K562 (cell line): ENCODE results near the gene KLHL29. TPM values are rescaled to one million over a fixed set of nuclear protein-coding genes. Genes with fewer than 3 reads are reported as not detected.

ENCODE experiments used
- ATAC-seq: fragments of 200-7000 bp; cut with Tn5 transposase; 3 replicates; pipeline ENCODE4 v1.9.1; 2020; ENCODE audit warnings: moderate library complexity
- BruUV-seq: library from RNA; stranded (reverse); fragments of 400-500 nt; replicated peaks from 2 replicates; lab custom pipeline; 2021; lab: Mats Ljungman, UMichigan
- CTCF ChIA-PET: fragments of 300-600 bp; formaldehyde crosslinking; extraction: SDS; loops from one replicate; lab custom pipeline; 2021; ENCODE audit warnings: low intra/inter-chr PET ratio; lab: Yijun Ruan, JAX
- POLR2A ChIA-PET: fragments of 300-600, 350-650 bp; sonication (Branson Sonifier 250); formaldehyde crosslinking; extraction: SDS; loops from one replicate; lab custom pipeline; 2021; ENCODE audit warnings: antibody characterized with exemption, inconsistent platforms; lab: Yijun Ruan, JAX
- DNase-seq, 4 experiments: peaks; one replicate each; pipeline versions ENCODE4 v3.0.0 to v3.0.0-alpha.2; 2011 to 2018; ENCODE audit warnings: low spot score in 3 of 4, mixed read lengths in 3 of 4; ENCODE audit errors: extremely low read depth in 1 of 4
- FAIRE-seq: peaks from 2 replicates; lab custom pipeline; 2011; peaks lifted over from hg19 to GRCh38; lab: Jason Lieb, UNC
- H2AFZ ChIP-seq: 2 replicates; pipeline ENCODE4 v1.6.0; 2011; ENCODE audit warnings: low read depth, low read length, control low read depth, inconsistent platforms
- H3K27ac ChIP-seq: fragments of 200-600 bp; 3 replicates; pipeline ENCODE4 v1.8.0; 2011; ENCODE audit warnings: low read depth, mild to moderate bottlenecking, control low read depth, inconsistent platforms, low read length, moderate library complexity, mixed read lengths; ENCODE audit errors: extremely low read depth
- H3K27me3 ChIP-seq, 2 experiments: fragments of 300-600 bp in 1 of 2; 2 replicates in 1 of 2; 3 replicates in 1 of 2; pipeline versions ENCODE4 v1.6.0 to v1.8.0; 2011; ENCODE audit warnings: inconsistent platforms in 2 of 2, low read length in 2 of 2, mild to moderate bottlenecking in 1 of 2, mixed read lengths in 1 of 2, moderate library complexity in 1 of 2; ENCODE audit not compliant: control insufficient read depth in 2 of 2, insufficient read depth in 2 of 2
- H3K36me3 ChIP-seq: fragments of 300-600 bp; 3 replicates; pipeline ENCODE4 v1.8.0; 2011; ENCODE audit warnings: mild to moderate bottlenecking, low read length, inconsistent platforms; ENCODE audit not compliant: control insufficient read depth, insufficient read depth
- H3K4me1 ChIP-seq, 2 experiments: fragments of 200-600 bp in 1 of 2; replicated peaks in 1 of 2; 2 replicates in 1 of 2; 3 replicates in 1 of 2; pipeline versions ENCODE4 v1.5.1 to v1.8.0; 2011; ENCODE audit warnings: inconsistent platforms in 2 of 2, low read length in 2 of 2, mild to moderate bottlenecking in 1 of 2, mixed read lengths in 1 of 2, moderate library complexity in 1 of 2; ENCODE audit not compliant: control insufficient read depth in 2 of 2, insufficient read depth in 2 of 2
- H3K4me2 ChIP-seq: 2 replicates; pipeline ENCODE4 v1.6.1; 2011; ENCODE audit warnings: low read length, control low read depth, inconsistent platforms, mixed read lengths; ENCODE audit not compliant: insufficient read depth
- H3K4me3 ChIP-seq: fragments of 200-600 bp; sonication (generic), shearing (Covaris generic); 2 replicates; pipeline ENCODE4 v1.5.1; 2016; ENCODE audit warnings: control low read depth, inconsistent platforms
- H3K79me2 ChIP-seq: fragments of 200-600 bp; 3 replicates; pipeline ENCODE4 v1.8.0; 2011; ENCODE audit warnings: low read length, inconsistent platforms; ENCODE audit not compliant: control insufficient read depth, insufficient read depth
- H3K9ac ChIP-seq, 2 experiments: 2 replicates each; pipeline versions ENCODE4 v1.6.0 to v1.6.1; 2011; ENCODE audit warnings: low read depth in 2 of 2, low read length in 2 of 2, control low read depth in 1 of 2, inconsistent platforms in 1 of 2, mild to moderate bottlenecking in 1 of 2, mixed read lengths in 1 of 2; ENCODE audit not compliant: insufficient read depth in 1 of 2
- H3K9me1 ChIP-seq: one replicate; pipeline ENCODE4 v1.6.0; 2011; ENCODE audit warnings: inconsistent platforms, mild to moderate bottlenecking, low read length, moderate library complexity; ENCODE audit not compliant: control insufficient read depth, insufficient read depth
- H3K9me3 ChIP-seq: replicated peaks from 2 replicates; pipeline ENCODE4 v1.5.1; 2011; ENCODE audit warnings: low read depth, low read length, inconsistent platforms; ENCODE audit not compliant: control insufficient read depth, insufficient read depth
- H4K20me1 ChIP-seq: replicated peaks from 2 replicates; pipeline ENCODE4 v1.6.1; 2011; ENCODE audit warnings: low read length, inconsistent platforms, mixed read lengths; ENCODE audit not compliant: control insufficient read depth, insufficient read depth
- GABPA ChIP-seq: fragments of 200-800 bp; sonication (Bioruptor generic); conservative IDR thresholded peaks from 2 replicates; pipeline ENCODE4 v1.6.1; 2016; ENCODE audit warnings: low read depth, missing genetic modification characterization, missing compliant biosample characterization
- KAT2B ChIP-seq: IDR thresholded peaks from one replicate; pipeline ENCODE4 v1.6.1; 2012; ENCODE audit warnings: low read depth, mild to moderate bottlenecking, control low read depth, inconsistent platforms, low read length, moderate library complexity
- MCM7 ChIP-seq, 2 experiments: fragments of 450-650 bp; IDR thresholded peaks; 2 replicates each; pipeline ENCODE4 v1.6.1; 2016 to 2018
- SIN3B ChIP-seq: fragments of 450-650 bp; IDR thresholded peaks from 2 replicates; pipeline ENCODE4 v1.6.1; 2017; ENCODE audit warnings: low read depth, mild to moderate bottlenecking, moderate library complexity
- TFAP4 ChIP-seq: sonication (generic); formaldehyde crosslinking; IDR thresholded peaks from 2 replicates; pipeline ENCODE4 v1.8.0; 2022; ENCODE audit warnings: missing genetic modification reagents, mild to moderate bottlenecking, moderate library complexity, borderline replicate concordance
- WGBS: fragments of 100-300 bp; shearing (Covaris generic); methylation state at CpG from one replicate; pipeline ENCODE4 v1.1.6; 2016; ENCODE audit warnings: low coverage, mixed read lengths; ENCODE audit not compliant: insufficient coverage; ENCODE audit errors: missing lambda C conversion rate; 5-methylcytosine and 5-hydroxymethylcytosine counted together
- in situ Hi-C: fragments of 300-500 bp; cut with MboI; formaldehyde crosslinking; loops from 4 replicates; pipeline ENCODE4 v1.15.0; 2018; ENCODE audit warnings: inconsistent platforms, mixed read lengths
- intact Hi-C: fragments of 100-400 bp; cut with micrococcal nuclease; formaldehyde crosslinking; loops from 2 replicates; pipeline ENCODE4 v1.14.2; 2022
- polyA plus RNA-seq, 8 experiments: library from polyadenylated mRNA; depleted of rRNA in 4 of 8; stranded (reverse) in 5 of 8; unstranded in 3 of 8; fragments of >200 nt; fragmentation: Nextera tagmentation in 2 of 8; fragmentation: Illumina TruSeq in 1 of 8; extraction: Ambion mirVana in 2 of 8; extraction: Trizol in 1 of 8; gene quantifications; 2 replicates each; pipeline versions ENCODE4 v1.2.1 to v1.2.3, GENCODE V29; 2011 to 2014; ENCODE audit warnings: inconsistent platforms in 1 of 8, missing spikeins in 1 of 8
- total RNA-seq, 7 experiments: library from RNA; depleted of rRNA in 6 of 7; stranded (reverse); fragments of >200 nt in 6 of 7; fragmentation: Illumina TruSeq in 2 of 7; extraction: Trizol in 2 of 7; gene quantifications; 2 replicates each; pipeline versions ENCODE4 v1.2.1 to v1.2.3, GENCODE V29; 2011 to 2021; ENCODE audit warnings: low replicate concordance in 1 of 7
- TF ChIP-seq, protein P1 (sequence below): sonication (generic); formaldehyde crosslinking; IDR thresholded peaks from 2 replicates; pipeline ENCODE4 v1.8.1; 2022; ENCODE audit warnings: missing genetic modification reagents
- TF ChIP-seq, protein P2 (sequence below): IDR thresholded peaks from 3 replicates; pipeline ENCODE4 v1.6.1; 2011; ENCODE audit warnings: borderline replicate concordance, mild to moderate bottlenecking, moderate library complexity; ENCODE audit not compliant: insufficient read length; ENCODE audit errors: extremely low read depth
- TF ChIP-seq, protein P3 (sequence below): sonication (generic); formaldehyde crosslinking; IDR thresholded peaks from 2 replicates; pipeline ENCODE4 v1.8.0; 2023; ENCODE audit warnings: mild to moderate bottlenecking, missing genetic modification reagents
- TF ChIP-seq, protein P4 (sequence below), 2 experiments: fragments of 450-650 bp in 1 of 2; sonication (generic) in 1 of 2; formaldehyde crosslinking in 1 of 2; IDR thresholded peaks in 1 of 2; conservative IDR thresholded peaks in 1 of 2; 2 replicates each; pipeline versions ENCODE4 v1.6.1 to v1.8.1; 2016 to 2023; ENCODE audit warnings: mild to moderate bottlenecking in 2 of 2, moderate library complexity in 2 of 2, inconsistent platforms in 1 of 2, missing genetic modification reagents in 1 of 2

Gene KLHL29
- total and polyA plus RNA-seq, 9 of the 15 experiments (the other 6 are each of a cell fraction or from before 2014, with no cell fraction given) = 0.03 to 0.31 (median 0.08) TPM; not detected in 1

DNA sequence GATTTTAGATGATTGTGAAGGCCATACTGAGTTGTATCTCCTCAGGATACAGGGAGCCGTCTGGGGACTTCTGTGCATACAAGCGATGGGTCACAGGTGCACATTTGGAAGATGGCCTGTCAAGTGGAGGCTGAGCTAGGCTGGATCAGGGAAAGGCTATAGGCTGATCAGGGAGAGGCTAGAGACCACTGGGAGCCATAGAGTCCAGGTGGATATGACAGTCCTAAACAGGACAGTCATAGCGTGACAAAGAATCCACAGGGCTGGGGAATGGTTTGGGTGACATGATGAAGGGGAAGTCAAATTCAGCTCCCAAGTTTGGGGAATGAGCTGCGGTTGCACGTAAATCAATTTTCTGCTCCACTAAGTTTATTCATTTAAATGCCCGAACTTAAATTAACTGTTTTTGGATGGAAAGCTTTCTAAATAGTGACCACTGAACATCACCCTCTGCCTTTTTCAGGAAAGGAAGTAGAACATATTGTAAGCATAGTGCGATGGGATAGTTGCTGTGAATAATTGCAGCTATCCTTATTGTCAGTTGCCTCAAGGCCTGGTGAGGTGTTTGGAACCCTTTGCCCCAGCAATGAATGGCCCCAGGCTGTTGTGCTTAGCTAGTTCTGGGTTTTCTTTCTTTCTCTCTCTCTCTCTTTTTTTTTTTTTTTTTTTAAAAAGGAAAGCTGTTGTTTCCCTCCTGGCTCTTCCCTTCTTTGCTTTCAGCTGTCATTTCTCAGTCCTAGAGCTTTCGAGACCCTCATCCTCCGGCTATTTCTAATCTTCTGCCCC lies 50.5 kb downstream of the KLHL29 start:
- ATAC-seq = no peak
- intact Hi-C loops = no loop called here
- TF ChIP-seq SIN3B (no peak), MCM7 (IDR thresholded peaks at IDR 0.05) (no peak), GABPA (tag) (no peak), KAT2B (no peak), TFAP4 (no peak)
- TF ChIP-seq, protein P1, sequence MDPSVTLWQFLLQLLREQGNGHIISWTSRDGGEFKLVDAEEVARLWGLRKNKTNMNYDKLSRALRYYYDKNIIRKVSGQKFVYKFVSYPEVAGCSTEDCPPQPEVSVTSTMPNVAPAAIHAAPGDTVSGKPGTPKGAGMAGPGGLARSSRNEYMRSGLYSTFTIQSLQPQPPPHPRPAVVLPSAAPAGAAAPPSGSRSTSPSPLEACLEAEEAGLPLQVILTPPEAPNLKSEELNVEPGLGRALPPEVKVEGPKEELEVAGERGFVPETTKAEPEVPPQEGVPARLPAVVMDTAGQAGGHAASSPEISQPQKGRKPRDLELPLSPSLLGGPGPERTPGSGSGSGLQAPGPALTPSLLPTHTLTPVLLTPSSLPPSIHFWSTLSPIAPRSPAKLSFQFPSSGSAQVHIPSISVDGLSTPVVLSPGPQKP (CRISPR knock-in tag) = no peak
- TF ChIP-seq, protein P2, sequence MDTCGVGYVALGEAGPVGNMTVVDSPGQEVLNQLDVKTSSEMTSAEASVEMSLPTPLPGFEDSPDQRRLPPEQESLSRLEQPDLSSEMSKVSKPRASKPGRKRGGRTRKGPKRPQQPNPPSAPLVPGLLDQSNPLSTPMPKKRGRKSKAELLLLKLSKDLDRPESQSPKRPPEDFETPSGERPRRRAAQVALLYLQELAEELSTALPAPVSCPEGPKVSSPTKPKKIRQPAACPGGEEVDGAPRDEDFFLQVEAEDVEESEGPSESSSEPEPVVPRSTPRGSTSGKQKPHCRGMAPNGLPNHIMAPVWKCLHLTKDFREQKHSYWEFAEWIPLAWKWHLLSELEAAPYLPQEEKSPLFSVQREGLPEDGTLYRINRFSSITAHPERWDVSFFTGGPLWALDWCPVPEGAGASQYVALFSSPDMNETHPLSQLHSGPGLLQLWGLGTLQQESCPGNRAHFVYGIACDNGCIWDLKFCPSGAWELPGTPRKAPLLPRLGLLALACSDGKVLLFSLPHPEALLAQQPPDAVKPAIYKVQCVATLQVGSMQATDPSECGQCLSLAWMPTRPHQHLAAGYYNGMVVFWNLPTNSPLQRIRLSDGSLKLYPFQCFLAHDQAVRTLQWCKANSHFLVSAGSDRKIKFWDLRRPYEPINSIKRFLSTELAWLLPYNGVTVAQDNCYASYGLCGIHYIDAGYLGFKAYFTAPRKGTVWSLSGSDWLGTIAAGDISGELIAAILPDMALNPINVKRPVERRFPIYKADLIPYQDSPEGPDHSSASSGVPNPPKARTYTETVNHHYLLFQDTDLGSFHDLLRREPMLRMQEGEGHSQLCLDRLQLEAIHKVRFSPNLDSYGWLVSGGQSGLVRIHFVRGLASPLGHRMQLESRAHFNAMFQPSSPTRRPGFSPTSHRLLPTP = no peak
- TF ChIP-seq, protein P3, sequence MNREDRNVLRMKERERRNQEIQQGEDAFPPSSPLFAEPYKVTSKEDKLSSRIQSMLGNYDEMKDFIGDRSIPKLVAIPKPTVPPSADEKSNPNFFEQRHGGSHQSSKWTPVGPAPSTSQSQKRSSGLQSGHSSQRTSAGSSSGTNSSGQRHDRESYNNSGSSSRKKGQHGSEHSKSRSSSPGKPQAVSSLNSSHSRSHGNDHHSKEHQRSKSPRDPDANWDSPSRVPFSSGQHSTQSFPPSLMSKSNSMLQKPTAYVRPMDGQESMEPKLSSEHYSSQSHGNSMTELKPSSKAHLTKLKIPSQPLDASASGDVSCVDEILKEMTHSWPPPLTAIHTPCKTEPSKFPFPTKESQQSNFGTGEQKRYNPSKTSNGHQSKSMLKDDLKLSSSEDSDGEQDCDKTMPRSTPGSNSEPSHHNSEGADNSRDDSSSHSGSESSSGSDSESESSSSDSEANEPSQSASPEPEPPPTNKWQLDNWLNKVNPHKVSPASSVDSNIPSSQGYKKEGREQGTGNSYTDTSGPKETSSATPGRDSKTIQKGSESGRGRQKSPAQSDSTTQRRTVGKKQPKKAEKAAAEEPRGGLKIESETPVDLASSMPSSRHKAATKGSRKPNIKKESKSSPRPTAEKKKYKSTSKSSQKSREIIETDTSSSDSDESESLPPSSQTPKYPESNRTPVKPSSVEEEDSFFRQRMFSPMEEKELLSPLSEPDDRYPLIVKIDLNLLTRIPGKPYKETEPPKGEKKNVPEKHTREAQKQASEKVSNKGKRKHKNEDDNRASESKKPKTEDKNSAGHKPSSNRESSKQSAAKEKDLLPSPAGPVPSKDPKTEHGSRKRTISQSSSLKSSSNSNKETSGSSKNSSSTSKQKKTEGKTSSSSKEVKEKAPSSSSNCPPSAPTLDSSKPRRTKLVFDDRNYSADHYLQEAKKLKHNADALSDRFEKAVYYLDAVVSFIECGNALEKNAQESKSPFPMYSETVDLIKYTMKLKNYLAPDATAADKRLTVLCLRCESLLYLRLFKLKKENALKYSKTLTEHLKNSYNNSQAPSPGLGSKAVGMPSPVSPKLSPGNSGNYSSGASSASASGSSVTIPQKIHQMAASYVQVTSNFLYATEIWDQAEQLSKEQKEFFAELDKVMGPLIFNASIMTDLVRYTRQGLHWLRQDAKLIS = no peak
- TF ChIP-seq, protein P4, sequence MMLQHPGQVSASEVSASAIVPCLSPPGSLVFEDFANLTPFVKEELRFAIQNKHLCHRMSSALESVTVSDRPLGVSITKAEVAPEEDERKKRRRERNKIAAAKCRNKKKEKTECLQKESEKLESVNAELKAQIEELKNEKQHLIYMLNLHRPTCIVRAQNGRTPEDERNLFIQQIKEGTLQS (IDR thresholded peaks at IDR 0.05) = no peak
- TF ChIP-seq, protein P4 (CRISPR knock-in tag; conservative IDR thresholded peaks at IDR 0.05) = no peak

More for the DNA sequence above, 50.5 kb downstream of the KLHL29 start:
- DNase-seq = no peak
- peaks cover 12 to 41% of the 10 kb centered on the region in 2 experiments; a peak in 4 of 5 replicates for H3K27me3 ChIP-seq
- BruUV-seq = no TSS peak
- no peak overlapping the region for H3K9ac ChIP-seq
- no peaks in the 10 kb centered on the region for H3K9me3 ChIP-seq
- in situ Hi-C loops = no loop called here
- H3K27ac ChIP-seq = no peak overlapping the region
- no peak overlapping the region for H3K4me3 ChIP-seq
- H3K4me1 ChIP-seq = no peaks in the 10 kb centered on the region
- no peak for FAIRE-seq
- H2AFZ ChIP-seq = no peak overlapping the region
- POLR2A ChIA-PET = no interaction called here
- H4K20me1 ChIP-seq = no peaks in the 10 kb centered on the region
- 0% methylated on average over 9 of the region's 9 CpGs for WGBS
- no peak overlapping the region for H3K4me2 ChIP-seq
- CTCF ChIA-PET = no interaction called here
- no peaks in the 10 kb centered on the region for H3K9me1 ChIP-seq
- no peaks in the 10 kb centered on the region for H3K79me2 ChIP-seq
- no peaks in the 10 kb centered on the region for H3K36me3 ChIP-seq
